GM19193 (cell line): ENCODE results near the gene ANO10.

Source experiments
- POLR2A ChIP-seq: IDR thresholded peaks from 4 replicates; pipeline ENCODE4 v1.6.1; 2011; ENCODE audit not compliant: insufficient read depth, insufficient read length; ENCODE audit errors: extremely low read depth

The ANO10 gene

GRCh38 chr3:43497422-43497821, 124.4 kb downstream of the ANO10 start:
- no peak for TF ChIP-seq POLR2A

DNA sequence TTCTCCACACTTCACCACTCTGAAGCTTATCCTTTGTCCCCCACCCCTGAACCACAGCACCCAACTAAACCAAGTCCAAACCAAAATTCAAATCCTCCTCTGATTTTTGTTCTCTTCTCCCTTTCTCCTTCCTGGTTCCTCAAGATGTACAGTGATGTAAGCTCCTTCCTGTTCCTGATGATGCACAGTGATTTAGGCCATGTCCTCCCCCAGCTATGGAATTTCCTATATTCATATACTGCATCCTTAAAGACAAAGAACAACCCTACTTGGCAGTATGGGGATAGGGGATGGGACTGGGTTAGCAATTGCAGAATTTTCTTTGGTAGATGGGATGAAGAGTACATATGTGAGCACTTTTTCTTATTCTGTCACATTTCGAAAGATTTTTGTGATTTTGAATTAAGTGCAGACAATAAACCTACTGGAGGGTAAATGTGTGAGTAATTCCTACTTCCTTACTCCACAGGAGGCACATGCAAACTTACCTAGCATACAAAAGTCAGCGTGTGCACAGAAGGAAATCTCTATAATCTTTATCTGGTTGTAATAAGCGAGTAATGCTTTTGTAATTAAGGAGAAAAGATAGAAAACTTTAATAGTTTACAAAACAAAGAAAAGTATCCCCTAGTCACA, 125.0 kb downstream of the ANO10 start:
- no peak for TF ChIP-seq POLR2A

GRCh38 chr3:43490640-43491185, 131.1 kb downstream of the ANO10 start:
- no peak for TF ChIP-seq POLR2A

DNA sequence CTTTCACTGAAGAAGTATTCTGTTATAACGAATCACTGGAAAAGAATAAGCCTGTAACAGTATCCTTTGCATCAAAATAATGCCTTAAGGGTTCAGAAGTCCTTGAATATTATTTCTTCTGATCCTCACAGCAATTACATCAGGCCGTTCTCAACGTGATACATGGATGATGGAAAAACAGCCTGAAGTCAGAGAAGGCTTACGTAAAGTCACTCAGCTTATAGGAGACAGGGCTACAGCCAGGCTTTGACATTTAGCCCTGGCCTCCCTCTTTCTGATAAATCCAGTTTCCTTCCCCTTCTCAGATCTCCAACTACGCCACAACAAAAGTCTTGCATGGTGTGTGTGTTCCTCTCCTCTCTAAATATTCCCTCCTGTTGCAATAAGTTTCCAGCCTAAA, 131.9 kb downstream of the ANO10 start:
- TF ChIP-seq POLR2A, result no peak

DNA sequence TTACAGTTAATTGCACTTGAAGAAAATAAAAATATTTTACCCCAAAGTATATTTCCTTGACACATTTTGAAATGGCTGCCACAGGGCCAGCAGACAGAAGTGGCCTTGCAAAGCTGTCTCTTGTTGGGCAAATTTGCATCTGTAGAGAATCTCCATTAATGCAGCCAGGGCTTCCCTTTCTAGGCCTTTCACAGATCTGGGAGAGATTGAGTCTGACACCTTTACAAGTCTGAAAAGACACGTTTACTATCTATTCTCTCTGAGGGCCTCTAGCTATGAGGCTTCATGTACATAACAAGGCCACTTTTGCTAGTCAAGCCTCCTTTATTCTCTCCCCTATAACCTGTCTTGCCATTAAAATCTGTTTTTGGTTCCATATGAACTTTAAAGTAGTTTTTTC, 135.9 kb downstream of the ANO10 start:
- no peak for TF ChIP-seq POLR2A

DNA sequence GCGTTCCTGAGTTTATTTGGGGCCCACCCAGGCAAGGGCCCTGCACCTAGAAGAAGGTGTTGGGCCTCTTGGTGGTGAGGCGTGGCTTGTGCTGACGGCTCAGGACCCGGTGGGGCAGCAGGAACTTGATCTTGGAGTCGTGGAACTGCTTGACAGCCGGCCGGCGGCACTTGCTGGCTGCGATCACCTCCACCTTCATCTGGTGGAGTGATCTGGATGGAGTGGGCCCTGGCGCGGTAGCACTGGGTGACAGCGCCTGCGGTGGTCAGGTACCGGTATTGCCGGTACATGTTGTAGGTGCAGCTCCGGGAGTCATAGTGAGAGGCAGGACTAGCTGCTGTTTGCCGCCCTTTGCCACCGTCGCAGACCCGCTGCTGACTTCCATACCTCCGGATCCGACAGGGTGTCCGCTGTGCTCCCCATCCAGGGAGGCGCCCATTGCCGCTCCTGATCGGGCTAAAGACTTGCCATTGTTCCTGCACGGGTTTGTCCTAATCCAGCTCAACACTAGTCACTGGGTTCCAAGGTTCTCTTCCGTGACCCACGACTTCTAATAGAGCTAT, 136.8 kb downstream of the ANO10 start:
- TF ChIP-seq POLR2A, result no peak

- no peak for TF ChIP-seq POLR2A
Observed at GRCh38 chr3:43481375-43481774, 140.4 kb downstream of the ANO10 start.

DNA sequence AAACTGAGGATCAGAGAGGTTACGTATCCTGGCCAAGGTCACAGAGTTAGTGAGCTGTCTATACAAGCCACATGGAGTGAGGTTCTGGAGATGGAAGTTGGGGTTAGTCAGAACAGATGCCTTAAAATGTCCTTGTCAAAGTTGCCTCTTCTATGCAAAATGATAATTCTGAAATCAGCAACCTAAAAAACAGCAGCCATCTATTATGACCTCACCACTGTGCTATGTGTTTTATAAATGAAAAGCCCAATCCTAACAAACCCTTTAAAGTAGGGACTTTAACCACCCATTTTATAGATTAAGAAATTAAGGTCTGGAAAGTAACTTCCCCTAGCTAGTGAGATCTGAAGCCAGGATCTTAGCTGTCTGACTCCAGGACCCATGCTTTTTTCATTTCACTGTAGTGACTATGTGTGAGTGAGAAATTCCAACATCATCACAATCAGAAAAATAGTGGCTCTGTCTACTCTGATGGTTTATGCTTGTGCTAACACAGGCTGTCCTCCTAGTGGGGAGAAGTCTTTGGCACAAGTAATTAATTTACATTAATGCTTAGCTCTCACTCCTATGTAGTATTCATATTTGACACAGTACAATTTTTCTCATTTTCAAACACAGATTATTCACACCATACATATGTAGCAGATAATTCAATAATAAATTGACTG, 143.6 kb downstream of the ANO10 start:
- TF ChIP-seq POLR2A, result no peak

DNA sequence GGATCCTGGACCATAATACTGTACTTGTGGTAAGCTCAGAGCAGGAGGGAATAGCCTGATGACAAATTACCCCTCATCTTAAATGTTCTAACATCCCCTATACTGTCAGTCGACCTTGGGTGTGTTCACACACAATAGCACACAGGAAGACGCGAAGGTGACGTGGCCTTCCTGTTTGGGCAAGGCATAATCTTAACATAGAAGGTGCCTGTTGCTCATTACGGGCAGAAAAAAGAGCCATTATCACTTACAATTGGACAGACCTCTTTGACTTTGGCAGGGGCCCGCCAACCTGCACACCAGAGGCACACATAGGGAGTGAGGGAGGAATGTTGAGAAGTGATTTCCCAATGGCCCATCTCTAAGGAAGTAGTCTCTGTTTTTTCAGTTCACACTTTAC, 144.2 kb downstream of the ANO10 start:
- no peak for TF ChIP-seq POLR2A

DNA sequence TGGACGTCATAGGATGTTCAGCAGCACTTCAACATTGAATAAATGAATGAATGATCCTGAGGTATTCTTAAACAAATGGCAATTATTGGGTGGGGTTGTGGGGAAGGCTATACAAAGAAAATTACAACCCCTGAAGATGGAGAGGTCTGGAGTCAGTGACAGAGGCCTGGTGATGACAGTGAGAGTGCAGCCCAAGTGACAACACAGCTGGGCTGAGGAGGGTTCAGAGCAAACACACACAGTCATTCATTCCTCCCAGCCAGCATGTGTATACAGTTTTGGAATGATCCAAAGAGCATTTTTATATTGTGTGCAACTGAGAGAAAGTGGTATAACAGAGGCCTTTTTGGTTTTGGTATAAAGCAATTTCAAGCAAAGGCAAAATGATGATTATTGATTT, 148.1 kb downstream of the ANO10 start:
- no peak for TF ChIP-seq POLR2A

DNA sequence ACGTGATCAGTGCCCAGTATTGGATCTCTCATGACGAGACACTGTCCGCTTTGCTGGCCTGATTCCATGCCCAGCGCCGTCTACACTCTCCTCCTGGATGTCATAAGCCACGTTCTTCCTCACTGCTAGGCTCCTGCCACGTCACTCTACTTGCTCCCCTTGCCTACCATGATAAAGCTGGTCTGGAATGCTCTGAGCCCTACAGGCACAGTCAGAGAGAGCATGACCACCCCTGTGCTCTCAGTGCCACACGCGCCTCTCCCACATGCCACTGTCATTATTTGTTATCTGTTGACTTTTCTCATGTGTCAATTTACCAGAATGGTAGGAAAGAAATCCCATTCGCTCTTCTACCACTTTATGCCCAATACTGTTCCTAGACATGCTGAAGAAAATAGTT, 148.6 kb downstream of the ANO10 start:
- TF ChIP-seq POLR2A, result no peak

- TF ChIP-seq POLR2A, result no peak
Observed at GRCh38 chr3:43468133-43468532, 153.7 kb downstream of the ANO10 start.

- no peak for TF ChIP-seq POLR2A
Observed at GRCh38 chr3:43465109-43465508, 156.7 kb downstream of the ANO10 start.

- no peak for TF ChIP-seq POLR2A
Observed at GRCh38 chr3:43461345-43461744, 160.5 kb downstream of the ANO10 start.

GRCh38 chr3:43455233-43455632, 166.6 kb downstream of the ANO10 start:
- TF ChIP-seq POLR2A, result no peak

DNA sequence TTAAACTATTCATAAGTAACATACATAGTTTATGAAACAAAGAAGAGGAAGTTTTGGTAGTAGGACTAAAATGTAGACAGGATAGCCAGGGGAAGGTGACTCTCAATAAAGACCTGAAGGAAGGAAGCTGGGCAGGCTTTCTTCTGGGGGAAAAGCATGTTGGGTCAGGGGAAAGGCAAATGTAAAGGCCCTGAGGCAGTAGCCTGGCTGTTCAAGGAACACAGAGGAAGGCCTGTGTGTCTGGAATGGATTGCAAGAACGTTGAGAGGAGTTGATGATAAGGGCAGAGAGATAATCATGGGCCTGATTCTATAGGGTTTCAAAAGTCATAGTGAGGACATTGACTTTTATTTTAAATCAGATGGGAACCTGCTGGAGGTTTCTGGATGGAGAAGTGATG, 167.8 kb downstream of the ANO10 start:
- no peak for TF ChIP-seq POLR2A

DNA sequence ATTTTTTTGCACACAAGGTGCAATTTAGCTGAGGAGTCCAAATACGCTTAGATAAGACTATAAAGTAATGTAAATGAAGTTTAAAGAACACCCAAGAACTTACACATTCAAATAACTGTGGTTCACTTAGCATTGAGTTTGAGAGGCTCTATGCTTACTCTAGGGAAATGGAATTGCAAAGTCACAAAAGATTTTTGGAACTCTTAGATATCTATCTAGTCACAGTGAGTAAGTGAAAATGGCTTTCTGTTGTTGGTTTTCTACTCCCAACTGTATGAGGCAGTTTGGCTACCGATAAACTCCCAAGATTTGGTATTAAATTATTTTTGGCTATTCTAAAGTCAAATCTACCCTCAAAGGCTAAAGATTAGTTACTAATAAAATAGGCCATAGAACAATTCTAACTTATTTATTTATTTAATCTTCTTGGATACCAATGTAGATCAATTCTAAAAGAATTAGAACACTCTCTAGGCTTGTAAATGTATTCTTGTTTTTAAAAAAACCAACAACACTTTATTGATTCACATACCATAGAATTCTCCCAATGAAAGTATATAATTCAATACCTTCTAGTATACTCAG, 170.0 kb downstream of the ANO10 start:
- TF ChIP-seq POLR2A, result no peak

GRCh38 chr3:43448098-43448497, 173.7 kb downstream of the ANO10 start:
- no peak for TF ChIP-seq POLR2A
